ENCODE measurements around the gene PPTC7. TPM values are rescaled to one million over a fixed set of nuclear protein-coding genes. Genes with fewer than 3 reads are reported as not detected.

Gene PPTC7
- total and polyA plus RNA-seq, 2 of the 13 experiments (the other 11 are each of a cell fraction or from before 2014, with no cell fraction given) = 4.8 to 12.3 TPM

DNA sequence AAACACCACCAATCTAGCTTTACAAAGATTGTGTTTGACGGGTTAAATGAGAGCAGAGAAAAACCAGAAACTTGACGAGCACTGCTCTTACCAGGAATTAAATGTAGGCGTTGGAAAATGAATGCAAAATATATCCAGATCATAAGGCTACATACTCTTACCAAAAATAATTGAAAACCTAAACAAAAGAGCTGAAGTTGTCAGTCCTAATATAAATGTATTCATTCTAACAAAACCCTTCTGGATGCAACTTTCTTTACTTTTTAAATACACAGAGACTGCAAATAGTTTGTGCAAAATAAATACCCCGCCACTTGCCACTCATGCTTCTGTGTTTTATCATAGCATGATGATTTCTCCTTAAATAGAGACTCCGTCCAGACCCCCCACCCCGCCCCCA is 48.3 kb downstream of the PPTC7 start:
- BruUV-seq (replicated peaks) = no TSS peak
- no peak for FAIRE-seq
- H3K27ac ChIP-seq (ENCODE audit: extremely low read length, insufficient read depth, low read length) = no peak overlapping the region
- intact Hi-C loops (cut with micrococcal nuclease; ENCODE audit: unreplicated experiment) (no loop called here), in situ Hi-C loops (cut with HindIII; ENCODE audit: extremely low pct_ligation_motif_present, low pct_unique_long_range_greater_than_20kb) (no loop called here)
- no peak for DNase-seq (ENCODE audit: low spot score)
- no peaks in the 10 kb centered on the region for H3K9me3 ChIP-seq (ENCODE audit: low read length)
- peaks cover 11 to 39% of the 10 kb centered on the region in 2 experiments for H3K36me3 ChIP-seq (replicated peaks in 1 of 2; ENCODE audit: control insufficient read depth in 1 of 2, insufficient read depth in 2 of 2, low read length in 2 of 2)
- TF ChIP-seq ARID3A (IDR thresholded peaks at IDR 0.05; ENCODE audit: low read depth, low read length) (no peak), ZUFSP (CRISPR knock-in tag; IDR thresholded peaks at IDR 0.05; ENCODE audit: borderline replicate concordance) (no peak), ZNF746 (CRISPR knock-in tag; IDR thresholded peaks at IDR 0.05) (no peak), ARNTL (CRISPR knock-in tag; IDR thresholded peaks at IDR 0.05) (no peak), KLF9 (CRISPR knock-in tag; IDR thresholded peaks at IDR 0.05; ENCODE audit: low read depth) (no peak), ZNF552 (CRISPR knock-in tag; IDR thresholded peaks at IDR 0.05; ENCODE audit: borderline replicate concordance) (no peak), ZNF382 (CRISPR knock-in tag; IDR thresholded peaks at IDR 0.05; ENCODE audit: borderline replicate concordance) (no peak), NCOA2 (CRISPR knock-in tag; IDR thresholded peaks at IDR 0.05) (no peak), ZNF563 (CRISPR knock-in tag; IDR thresholded peaks at IDR 0.05) (no peak), HMG20A (CRISPR knock-in tag; IDR thresholded peaks at IDR 0.05; ENCODE audit: borderline replicate concordance) (no peak), RFX1 (IDR thresholded peaks at IDR 0.05) (no peak), ZNF530 (CRISPR knock-in tag; IDR thresholded peaks at IDR 0.05; ENCODE audit: low read depth) (no peak), NCOA5 (CRISPR knock-in tag; IDR thresholded peaks at IDR 0.05) (no peak), KMT2A (CRISPR knock-in tag; IDR thresholded peaks at IDR 0.05) (no peak), RXRB (CRISPR knock-in tag; IDR thresholded peaks at IDR 0.05; ENCODE audit: borderline replicate concordance) (no peak), SALL1 (CRISPR knock-in tag; IDR thresholded peaks at IDR 0.05) (no peak)
- no peaks in the 10 kb centered on the region for H3K79me2 ChIP-seq (ENCODE audit: insufficient read depth, low read length)
- POLR2A ChIA-PET = no interaction called here
- H3K4me1 ChIP-seq (ENCODE audit: insufficient read depth, low read length) = peaks cover 17% of the 10 kb centered on the region
- CTCF ChIA-PET (ENCODE audit: low intra/inter-chr PET ratio, low total read pairs) = no interaction called here
- ATAC-seq = no peak
- H3K4me2 ChIP-seq (ENCODE audit: low read depth, low read length) = no peak overlapping the region
- H3K27me3 ChIP-seq (ENCODE audit: control insufficient read depth in 1 of 2, insufficient read depth in 2 of 2, low read length in 2 of 2) = no peaks in the 10 kb centered on the region
- no peaks in the 10 kb centered on the region for H4K20me1 ChIP-seq (ENCODE audit: insufficient read depth, low read length)
- no peak overlapping the region for H3K9ac ChIP-seq (ENCODE audit: insufficient read depth, low read depth, low read length)
- no peak overlapping the region for H2AFZ ChIP-seq (ENCODE audit: low read length)
- no peak overlapping the region for H3K4me3 ChIP-seq (replicated peaks in 1 of 3; ENCODE audit: insufficient read depth in 1 of 3, low read depth in 2 of 3, low read length in 3 of 3)
- WGBS (ENCODE audit: low lambda C conversion rate) = 96% methylated on average over 6 of the region's 6 CpGs
